Skin epidermis (tissue), 12 donors: ENCODE results near the gene ETNK2.
A peak's percentile ranks its signal among the peaks of the same experiment; 100 is the strongest.
"Not testable (repeated sequence)": the region's sequence is repeated elsewhere in the genome, so short reads cannot be mapped to it uniquely, and the experiment has no call there.

ENCODE experiments used
- H3K27ac ChIP-seq, 21 experiments: fragments of 200-600 bp; sonication (generic) in 11 of 21; one replicate each; pipeline ENCODE4 v1.5.0; 2020; ENCODE audit warnings: mild to moderate bottlenecking in 3 of 21, inconsistent platforms in 2 of 21, moderate library complexity in 2 of 21
- H3K4me3 ChIP-seq, 7 experiments: fragments of 200-600 bp; sonication (generic) in 2 of 7; one replicate each; pipeline ENCODE4 v1.5.0; 2020; ENCODE audit warnings: inconsistent platforms in 2 of 7, mild to moderate bottlenecking in 2 of 7, moderate library complexity in 1 of 7

The ETNK2 gene

GRCh38 chr1:204090132-204090531 lies 61.7 kb downstream of the ETNK2 start:
- peak overlapping the region in 7 of 21 experiments; percentile 25 to 83 (median 67) for H3K27ac ChIP-seq
- not testable (repeated sequence) for H3K4me3 ChIP-seq

GRCh38 chr1:204089044-204089751 lies 62.6 kb downstream of the ETNK2 start:
- Histone ChIP-seq H3K4me3 (no peak overlapping the region), H3K27ac (peak overlapping the region in 16 of 21 experiments; percentile 4 to 87 (median 66))

GRCh38 chr1:204088596-204088995 lies 63.2 kb downstream of the ETNK2 start:
- H3K4me3 ChIP-seq, result no peak overlapping the region
- peak overlapping the region in 16 of 21 experiments; percentile 4 to 87 (median 66) for H3K27ac ChIP-seq

GRCh38 chr1:204087893-204088528 lies 63.8 kb downstream of the ETNK2 start:
- Histone ChIP-seq H3K27ac (peak overlapping the region in 14 of 21 experiments; percentile 25 to 87 (median 68)), H3K4me3 (no peak overlapping the region)

GRCh38 chr1:204087181-204087892 lies 64.5 kb downstream of the ETNK2 start:
- peak overlapping the region in 14 of 21 experiments; percentile 3 to 87 (median 65) for H3K27ac ChIP-seq
- H3K4me3 ChIP-seq, result no peak overlapping the region

GRCh38 chr1:204085876-204086275 lies 66.0 kb downstream of the ETNK2 start:
- peak overlapping the region in 3 of 21 experiments; percentile 42 to 76 (median 45) for H3K27ac ChIP-seq
- no peak overlapping the region for H3K4me3 ChIP-seq

GRCh38 chr1:204084247-204084772 lies 67.5 kb downstream of the ETNK2 start:
- H3K4me3 ChIP-seq, result no peak overlapping the region
- peak overlapping the region in 11 of 21 experiments; percentile 19 to 82 (median 60) for H3K27ac ChIP-seq

GRCh38 chr1:204083491-204083890 lies 68.4 kb downstream of the ETNK2 start:
- H3K4me3 ChIP-seq, result no peak overlapping the region
- H3K27ac ChIP-seq, result peak overlapping the region in 10 of 21 experiments; percentile 11 to 82 (median 38)

GRCh38 chr1:204081791-204082513 lies 69.9 kb downstream of the ETNK2 start:
- peak overlapping the region in 8 of 21 experiments; percentile 29 to 77 (median 58) for H3K27ac ChIP-seq
- H3K4me3 ChIP-seq, result no peak overlapping the region

GRCh38 chr1:204081164-204081790 lies 70.6 kb downstream of the ETNK2 start:
- no peak overlapping the region for H3K4me3 ChIP-seq
- peak overlapping the region in 8 of 21 experiments; percentile 29 to 77 (median 58) for H3K27ac ChIP-seq
